AG09309 (cell line): Measurements from ENCODE around the gene UST.

Experiments used
- DNase-seq: peaks from one replicate; pipeline ENCODE4 v3.0.0-alpha.2; 2010; ENCODE audit warnings: low read depth
- H3K4me3 ChIP-seq: 2 replicates; pipeline ENCODE4 v1.5.1; 2011; ENCODE audit warnings: mild to moderate bottlenecking, low read depth, low read length, moderate library complexity; ENCODE audit not compliant: control insufficient read depth
- CTCF ChIP-seq: IDR thresholded peaks from 2 replicates; pipeline ENCODE4 v1.5.1; 2011; ENCODE audit warnings: mild to moderate bottlenecking, low read depth, low read length, inconsistent platforms; ENCODE audit not compliant: insufficient read depth, control insufficient read depth; ENCODE audit errors: missing control alignments

Gene UST

GRCh38 chr6:149075616-149076354, 329.0 kb downstream of the UST start:
- DNase-seq, result no peak

GRCh38 chr6:149076355-149076734, 329.5 kb downstream of the UST start:
- no peak for DNase-seq
- H3K4me3 ChIP-seq, result no peak overlapping the region
- no peak for TF ChIP-seq CTCF

More at GRCh38 chr6:149075616-149076354, 329.0 kb downstream of the UST start:
- TF ChIP-seq CTCF, result no peak
- H3K4me3 ChIP-seq, result no peak overlapping the region

GRCh38 chr6:149077208-149077607, 330.4 kb downstream of the UST start:
- peak; percentile 80 for DNase-seq
- no peak for TF ChIP-seq CTCF
- H3K4me3 ChIP-seq, result no peak overlapping the region

GRCh38 chr6:149078211-149078782, 331.5 kb downstream of the UST start:
- H3K4me3 ChIP-seq, result no peak overlapping the region
- DNase-seq, result no peak
- TF ChIP-seq CTCF, result no peak

DNA sequence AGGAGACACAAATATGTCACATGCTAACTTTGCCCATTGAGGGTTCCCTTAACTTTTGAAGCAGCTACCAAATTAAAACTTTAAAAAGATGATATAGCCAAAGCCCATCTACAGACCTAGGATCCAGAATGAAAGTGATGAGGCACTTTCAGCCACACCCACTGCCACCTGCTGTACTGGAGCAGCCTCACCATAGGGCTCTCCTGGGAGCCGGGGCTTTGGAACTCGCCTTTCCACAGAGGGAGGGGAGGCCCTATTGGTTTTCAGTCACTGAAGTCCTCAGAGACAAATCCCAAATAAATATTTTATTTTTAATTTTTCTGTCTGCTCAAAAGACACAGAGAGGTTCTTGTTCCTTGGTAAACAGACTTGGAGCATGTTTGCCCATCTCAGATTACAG, 332.6 kb downstream of the UST start:
- no peak for TF ChIP-seq CTCF
- no peak for DNase-seq
- no peak overlapping the region for H3K4me3 ChIP-seq

- DNase-seq, result no peak
- no peak overlapping the region for H3K4me3 ChIP-seq
- TF ChIP-seq CTCF, result no peak
Measured at GRCh38 chr6:149079911-149080491, 333.2 kb downstream of the UST start.
